HepG2 (cell line): ENCODE results near the gene GRB2. TPM values are rescaled to one million over a fixed set of nuclear protein-coding genes. Genes with fewer than 3 reads are reported as not detected.
A peak's percentile ranks its signal among the peaks of the same experiment; 100 is the strongest.

Source experiments
- ARNT2 ChIP-seq: sonication (generic); formaldehyde crosslinking; IDR thresholded peaks from 2 replicates; pipeline ENCODE4 v1.8.0; 2022; ENCODE audit warnings: mild to moderate bottlenecking, low read depth, missing genetic modification reagents, moderate library complexity
- ATRX ChIP-seq: sonication (generic); formaldehyde crosslinking; IDR thresholded peaks from 2 replicates; pipeline ENCODE4 v1.4.0; 2020; ENCODE audit warnings: missing genetic modification reagents, borderline replicate concordance
- BCL6 ChIP-seq: IDR thresholded peaks from 2 replicates; pipeline ENCODE4 v1.6.1; 2016; ENCODE audit warnings: missing genetic modification reagents, missing compliant biosample characterization
- DNMT3B ChIP-seq: conservative IDR thresholded peaks from 2 replicates; pipeline ENCODE4 v1.6.1; 2016; ENCODE audit warnings: missing biosample characterization, control low read depth
- HNRNPL ChIP-seq: fragments of 200-400 bp; formaldehyde crosslinking; IDR thresholded peaks from 2 replicates; pipeline ENCODE4 v1.6.1; 2017; ENCODE audit warnings: mild to moderate bottlenecking, low read depth, low read length
- MAFG ChIP-seq: sonication (generic); formaldehyde crosslinking; IDR thresholded peaks from 2 replicates; pipeline ENCODE4 v1.5.1; 2020; ENCODE audit warnings: mild to moderate bottlenecking, missing genetic modification reagents
- MTF2 ChIP-seq: sonication (generic); formaldehyde crosslinking; IDR thresholded peaks from 2 replicates; pipeline ENCODE4 v1.5.0; 2020; ENCODE audit warnings: missing genetic modification reagents, borderline replicate concordance
- NCOR1 ChIP-seq: fragments of 200-600 bp; sonication (generic); IDR thresholded peaks from 2 replicates; pipeline ENCODE4 v1.7.0; 2017; ENCODE audit warnings: antibody characterized with exemption, low read length, borderline replicate concordance
- PAWR ChIP-seq: sonication (generic); formaldehyde crosslinking; IDR thresholded peaks from 2 replicates; pipeline ENCODE4 v1.4.0; 2020; ENCODE audit warnings: missing genetic modification reagents, mild to moderate bottlenecking, borderline replicate concordance
- RBFOX2 ChIP-seq: fragments of 200-400 bp; formaldehyde crosslinking; IDR thresholded peaks from 2 replicates; pipeline ENCODE4 v1.6.1; 2017; ENCODE audit warnings: low read depth, mild to moderate bottlenecking, low read length
- SNRNP70 ChIP-seq: fragments of 200-400 bp; formaldehyde crosslinking; IDR thresholded peaks from 2 replicates; pipeline ENCODE4 v1.6.1; 2017; ENCODE audit warnings: mild to moderate bottlenecking, low read depth, low read length, moderate library complexity
- SP1 ChIP-seq, 2 experiments: fragments of 450-650 bp in 1 of 2; sonication (generic) in 1 of 2; formaldehyde crosslinking in 1 of 2; IDR thresholded peaks; 2 replicates each; pipeline versions ENCODE4 v1.4.0 to v1.6.1; 2016 to 2020; ENCODE audit warnings: missing genetic modification reagents in 1 of 2
- TARDBP ChIP-seq: sonication (generic); formaldehyde crosslinking; IDR thresholded peaks from 2 replicates; pipeline ENCODE4 v1.8.0; 2022; ENCODE audit warnings: mild to moderate bottlenecking, missing genetic modification reagents
- TBX2 ChIP-seq: sonication (generic); formaldehyde crosslinking; IDR thresholded peaks from 2 replicates; pipeline ENCODE4 v1.5.0; 2020; ENCODE audit warnings: missing genetic modification reagents, mild to moderate bottlenecking, borderline replicate concordance
- TEAD3 ChIP-seq: optimal IDR thresholded peaks from 2 replicates; pipeline ENCODE3; 2016; ENCODE audit warnings: borderline replicate concordance
- YEATS4 ChIP-seq: sonication (generic); formaldehyde crosslinking; IDR thresholded peaks from 2 replicates; pipeline ENCODE4 v1.4.0; 2020; ENCODE audit warnings: missing genetic modification reagents, borderline replicate concordance
- ZBTB8A ChIP-seq: sonication (generic); formaldehyde crosslinking; IDR thresholded peaks from 2 replicates; pipeline ENCODE4 v1.4.0; 2020; ENCODE audit warnings: mild to moderate bottlenecking, low read depth, missing genetic modification reagents, borderline replicate concordance
- ZFX ChIP-seq: sonication (generic); formaldehyde crosslinking; IDR thresholded peaks from 2 replicates; pipeline ENCODE4 v1.4.0; 2020; ENCODE audit warnings: mild to moderate bottlenecking, low read depth, missing genetic modification reagents, moderate library complexity
- ZFY ChIP-seq: sonication (generic); formaldehyde crosslinking; IDR thresholded peaks from 2 replicates; pipeline ENCODE4 v1.4.0; 2020; ENCODE audit warnings: missing genetic modification reagents
- ZNF33A ChIP-seq: sonication (generic); formaldehyde crosslinking; IDR thresholded peaks from 2 replicates; pipeline ENCODE4 v1.5.1; 2020; ENCODE audit warnings: missing genetic modification reagents, mild to moderate bottlenecking, moderate library complexity, borderline replicate concordance
- ZNF556 ChIP-seq: sonication (generic); formaldehyde crosslinking; IDR thresholded peaks from 2 replicates; pipeline ENCODE4 v1.4.0; 2020; ENCODE audit warnings: mild to moderate bottlenecking, missing genetic modification reagents, borderline replicate concordance
- ZNF772 ChIP-seq: sonication (generic); formaldehyde crosslinking; IDR thresholded peaks from 2 replicates; pipeline ENCODE4 v1.5.0; 2020; ENCODE audit warnings: mild to moderate bottlenecking, missing genetic modification reagents
- ZSCAN21 ChIP-seq: sonication (generic); formaldehyde crosslinking; IDR thresholded peaks from 2 replicates; pipeline ENCODE4 v1.8.0; 2022; ENCODE audit warnings: mild to moderate bottlenecking, missing genetic modification reagents, moderate library complexity, borderline replicate concordance
- polyA plus RNA-seq, 8 experiments: library from polyadenylated mRNA; depleted of rRNA in 3 of 8; stranded (reverse) in 7 of 8; unstranded in 1 of 8; fragments of >200 nt; fragmentation: Illumina TruSeq in 4 of 8; extraction: Trizol in 4 of 8; gene quantifications; 2 replicates each; pipeline versions ENCODE4 v1.2.1 to v1.2.3, GENCODE V29; 2011 to 2016; ENCODE audit warnings: low read depth in 4 of 8, missing spikeins in 1 of 8, mixed read lengths in 1 of 8; ENCODE audit not compliant: insufficient read depth in 1 of 8
- total RNA-seq, 5 experiments: library from RNA; depleted of rRNA; stranded (reverse); fragments of >200 nt; fragmentation: Illumina TruSeq; extraction: Trizol; gene quantifications; 2 replicates each; pipeline ENCODE4 v1.2.3, GENCODE V29; 2016; ENCODE audit warnings: low read depth in 1 of 5
- TF ChIP-seq, protein P1 (sequence below): sonication (generic); formaldehyde crosslinking; IDR thresholded peaks from 2 replicates; pipeline ENCODE4 v1.8.0; 2022; ENCODE audit warnings: mild to moderate bottlenecking, missing genetic modification reagents, borderline replicate concordance
- TF ChIP-seq, protein P2 (sequence below): sonication (generic); formaldehyde crosslinking; IDR thresholded peaks from 2 replicates; pipeline ENCODE4 v1.4.0; 2020; ENCODE audit warnings: mild to moderate bottlenecking, missing genetic modification reagents

GRB2 gene
- total and polyA plus RNA-seq, 2 of the 13 experiments (the other 11 are each of a cell fraction or from before 2014, with no cell fraction given), result 84.6 to 92.3 TPM

DNA sequence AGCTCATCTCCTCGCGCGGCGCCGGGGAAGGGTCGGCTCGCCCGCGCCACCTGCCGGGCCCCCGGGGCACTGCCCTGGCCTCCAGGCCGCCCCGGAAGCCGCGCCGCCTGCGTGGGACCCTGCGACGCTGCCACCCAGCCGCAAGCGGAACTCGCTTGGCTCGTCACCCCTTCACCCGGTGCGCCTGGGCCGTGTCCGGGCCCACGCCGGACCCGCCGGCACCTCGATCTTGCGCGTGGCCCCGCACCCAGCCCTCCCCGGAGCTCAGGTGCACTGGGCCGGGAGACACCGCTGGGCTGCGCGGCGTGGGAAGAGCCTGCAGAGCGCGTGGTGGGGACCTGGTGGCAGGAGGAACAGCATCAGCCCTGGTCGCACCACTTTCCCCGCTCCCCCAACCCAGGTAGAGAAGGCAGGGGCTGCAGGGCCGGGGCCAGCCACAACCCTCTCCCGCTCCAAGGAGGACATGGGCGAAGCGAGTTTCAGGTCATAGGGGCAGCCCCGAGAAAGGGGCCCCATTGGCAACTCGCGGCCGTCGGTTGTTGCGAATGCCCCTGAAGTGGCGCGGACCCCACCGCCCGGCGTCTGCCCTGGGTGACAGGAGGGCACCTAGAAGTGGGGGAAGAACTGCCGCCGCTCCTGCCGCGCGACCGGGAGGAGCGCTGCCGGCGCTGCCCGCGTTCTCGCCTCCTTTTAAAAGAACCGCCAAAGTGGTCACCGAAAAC lies 134.1 kb downstream of the GRB2 start (continued):
- peak; percentile 49; the same call in 1 of the 2 replicates for TF ChIP-seq ZBTB8A (CRISPR knock-in tag)
- TF ChIP-seq SP1 (IDR thresholded peaks at IDR 0.05), result no peak
- TF ChIP-seq SP1 (CRISPR knock-in tag; IDR thresholded peaks at IDR 0.05), result no peak; the same call in 1 of the 2 replicates
- TF ChIP-seq BCL6 (CRISPR knock-in tag), result no peak
- peak; percentile 84 for TF ChIP-seq ZFX (CRISPR knock-in tag)
- TF ChIP-seq HNRNPL, result 0 out of 2 replicates have a peak, but pooled peaks have one; percentile 48
- TF ChIP-seq YEATS4 (CRISPR knock-in tag), result peak; percentile 89
- peak; percentile 49; the same call in 1 of the 2 replicates for TF ChIP-seq ZNF556 (CRISPR knock-in tag)
- no peak for TF ChIP-seq TEAD3 (CRISPR knock-in tag)
- TF ChIP-seq SNRNP70, result no peak
- TF ChIP-seq PAWR (CRISPR knock-in tag), result no peak
- no peak for TF ChIP-seq MTF2 (CRISPR knock-in tag)
- TF ChIP-seq TARDBP, result peak; percentile 31; the same call in 1 of the 2 replicates
- no peak for TF ChIP-seq ATRX (CRISPR knock-in tag)
- TF ChIP-seq ZFY (CRISPR knock-in tag), result peak; percentile 93
- TF ChIP-seq ZNF772 (CRISPR knock-in tag), result peak; percentile 46; the same call in 1 of the 2 replicates
- TF ChIP-seq, protein P1, sequence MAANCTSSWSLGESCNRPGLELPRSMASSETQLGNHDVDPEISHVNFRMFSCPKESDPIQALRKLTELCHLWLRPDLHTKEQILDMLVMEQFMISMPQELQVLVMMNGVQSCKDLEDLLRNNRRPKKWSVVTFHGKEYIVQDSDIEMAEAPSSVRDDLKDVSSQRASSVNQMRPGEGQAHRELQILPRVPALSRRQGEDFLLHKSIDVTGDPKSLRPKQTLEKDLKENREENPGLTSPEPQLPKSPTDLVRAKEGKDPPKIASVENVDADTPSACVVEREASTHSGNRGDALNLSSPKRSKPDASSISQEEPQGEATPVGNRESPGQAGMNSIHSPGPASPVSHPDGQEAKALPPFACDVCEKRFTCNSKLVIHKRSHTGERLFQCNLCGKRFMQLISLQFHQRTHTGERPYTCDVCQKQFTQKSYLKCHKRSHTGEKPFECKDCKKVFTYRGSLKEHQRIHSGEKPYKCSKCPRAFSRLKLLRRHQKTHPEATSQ (CRISPR knock-in tag), result no peak; the same call in none of the 2 replicates
- peak; percentile 87 for TF ChIP-seq RBFOX2
- no peak for TF ChIP-seq ZNF33A (CRISPR knock-in tag)
- TF ChIP-seq TBX2 (CRISPR knock-in tag), result peak; percentile 35
- no peak for TF ChIP-seq DNMT3B (CRISPR knock-in tag)
- TF ChIP-seq, protein P2, sequence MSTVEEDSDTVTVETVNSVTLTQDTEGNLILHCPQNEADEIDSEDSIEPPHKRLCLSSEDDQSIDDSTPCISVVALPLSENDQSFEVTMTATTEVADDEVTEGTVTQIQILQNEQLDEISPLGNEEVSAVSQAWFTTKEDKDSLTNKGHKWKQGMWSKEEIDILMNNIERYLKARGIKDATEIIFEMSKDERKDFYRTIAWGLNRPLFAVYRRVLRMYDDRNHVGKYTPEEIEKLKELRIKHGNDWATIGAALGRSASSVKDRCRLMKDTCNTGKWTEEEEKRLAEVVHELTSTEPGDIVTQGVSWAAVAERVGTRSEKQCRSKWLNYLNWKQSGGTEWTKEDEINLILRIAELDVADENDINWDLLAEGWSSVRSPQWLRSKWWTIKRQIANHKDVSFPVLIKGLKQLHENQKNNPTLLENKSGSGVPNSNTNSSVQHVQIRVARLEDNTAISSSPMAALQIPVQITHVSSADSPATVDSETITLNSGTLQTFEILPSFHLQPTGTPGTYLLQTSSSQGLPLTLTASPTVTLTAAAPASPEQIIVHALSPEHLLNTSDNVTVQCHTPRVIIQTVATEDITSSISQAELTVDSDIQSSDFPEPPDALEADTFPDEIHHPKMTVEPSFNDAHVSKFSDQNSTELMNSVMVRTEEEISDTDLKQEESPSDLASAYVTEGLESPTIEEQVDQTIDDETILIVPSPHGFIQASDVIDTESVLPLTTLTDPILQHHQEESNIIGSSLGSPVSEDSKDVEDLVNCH (CRISPR knock-in tag), result no peak
- peak; percentile 79 for TF ChIP-seq ZSCAN21
- peak; percentile 64; the same call in 1 of the 2 replicates for TF ChIP-seq ARNT2 (CRISPR knock-in tag)
- TF ChIP-seq MAFG (CRISPR knock-in tag), result no peak
- TF ChIP-seq NCOR1, result no peak
